PC-9 (cell line): Measurements from ENCODE around the gene GABRE. TPM values are rescaled to one million over a fixed set of nuclear protein-coding genes. Genes with fewer than 3 reads are reported as not detected.

Experiments
- BruUV-seq: library from RNA; stranded (reverse); fragments of 400-500 nt; replicated peaks from 2 replicates; lab custom pipeline; 2021; lab: Mats Ljungman, UMichigan
- CTCF ChIA-PET: fragments of 300-600 bp; sonication (Branson Sonifier 250); formaldehyde crosslinking; loops from one replicate; lab custom pipeline; 2022; ENCODE audit warnings: antibody characterized with exemption; lab: Charles Lee
- POLR2A ChIA-PET: fragments of 300-600 bp; sonication (Branson Sonifier 250); formaldehyde crosslinking; loops from one replicate; lab custom pipeline; 2022; ENCODE audit warnings: antibody characterized with exemption; ENCODE audit not compliant: unreplicated experiment; lab: Charles Lee
- DNase-seq, 2 experiments: peaks; one replicate each; pipeline versions ENCODE4 v3.0.0 to v3.0.0-alpha.2; 2015 to 2022; ENCODE audit warnings: mixed read lengths in 1 of 2
- H2AFZ ChIP-seq: fragments of 200-600 bp; sonication (generic); 2 replicates; pipeline ENCODE4 v1.8.1; 2017; ENCODE audit warnings: antibody characterized with exemption
- H3F3A ChIP-seq: fragments of 200-600 bp; sonication (generic); 2 replicates; pipeline ENCODE4 v1.8.1; 2017; ENCODE audit warnings: antibody characterized with exemption, mild to moderate bottlenecking, low read depth; ENCODE audit not compliant: insufficient read depth
- H3K27ac ChIP-seq: fragments of 200-600 bp; sonication (generic); 2 replicates; pipeline ENCODE4 v1.6.1; 2016; ENCODE audit warnings: mixed run types
- H3K27me3 ChIP-seq: fragments of 200-600 bp; sonication (generic); 2 replicates; pipeline ENCODE4 v1.6.1; 2016; ENCODE audit warnings: low read depth, mixed run types; ENCODE audit not compliant: insufficient read depth
- H3K36me3 ChIP-seq: fragments of 200-600 bp; sonication (generic); 2 replicates; pipeline ENCODE4 v1.6.1; 2016; ENCODE audit warnings: low read depth, mixed run types
- H3K4me1 ChIP-seq: fragments of 200-600 bp; sonication (generic); replicated peaks from 2 replicates; pipeline ENCODE4 v1.6.1; 2016; ENCODE audit warnings: mixed run types; ENCODE audit not compliant: insufficient read depth
- H3K4me2 ChIP-seq: fragments of 200-600 bp; sonication (generic); 2 replicates; pipeline ENCODE4 v1.6.1; 2017; ENCODE audit warnings: mixed run types
- H3K4me3 ChIP-seq: fragments of 200-600 bp; sonication (generic); 2 replicates; pipeline ENCODE4 v1.6.1; 2016; ENCODE audit warnings: mixed run types
- H3K79me2 ChIP-seq: fragments of 200-600 bp; sonication (generic); 2 replicates; pipeline ENCODE4 v1.6.1; 2017; ENCODE audit warnings: low read depth, mixed run types
- H3K9me2 ChIP-seq: fragments of 200-600 bp; sonication (generic); 2 replicates; pipeline ENCODE4 v1.8.1; 2017; ENCODE audit warnings: mild to moderate bottlenecking; ENCODE audit not compliant: insufficient read depth
- H3K9me3 ChIP-seq: fragments of 200-600 bp; sonication (generic); 2 replicates; pipeline ENCODE4 v1.8.1; 2016; ENCODE audit warnings: low read depth; ENCODE audit not compliant: insufficient read depth
- H4K20me1 ChIP-seq: fragments of 200-600 bp; sonication (generic); 2 replicates; pipeline ENCODE4 v1.8.1; 2017; ENCODE audit not compliant: insufficient read depth
- CTCF ChIP-seq: fragments of 200-600 bp; sonication (generic); conservative IDR thresholded peaks from 2 replicates; pipeline ENCODE4 v1.6.1; 2017; ENCODE audit warnings: mixed run types, antibody characterized with exemption, mild to moderate bottlenecking, moderate library complexity
- EZH2 ChIP-seq: fragments of 200-600 bp; sonication (generic); IDR thresholded peaks from 2 replicates; pipeline ENCODE4 v1.8.0; 2017; ENCODE audit warnings: antibody characterized with exemption, low read depth
- intact Hi-C: fragments of 100-400 bp; cut with micrococcal nuclease; formaldehyde crosslinking; loops from one replicate; pipeline ENCODE4 v1.10.0; 2022; ENCODE audit not compliant: unreplicated experiment
- total RNA-seq: library from RNA; stranded (reverse); gene quantifications from 2 replicates; pipeline ENCODE4 v1.2.3, GENCODE V29; 2021

The GABRE gene
- total RNA-seq, 1 experiment from 2014 or later, result 24.5 TPM

- no peak overlapping the region for H3K4me3 ChIP-seq
- BruUV-seq, result no TSS peak
- POLR2A ChIA-PET, result no interaction called here
- H3K4me2 ChIP-seq, result peak overlapping the region; percentile 48
- intact Hi-C loops, result no loop called here
- H3K27me3 ChIP-seq, result no peaks in the 10 kb centered on the region
- peak in 1 of 2 experiments; percentile 34 for DNase-seq
- peak overlapping the region; percentile 92 for H3K27ac ChIP-seq
- TF ChIP-seq EZH2, result no peak
- TF ChIP-seq CTCF, result no peak
- 0 out of 2 replicates have a peak, but pooled peaks cover 9% of the 10 kb centered on the region for H3K9me3 ChIP-seq
- H3K36me3 ChIP-seq, result no peaks in the 10 kb centered on the region
- H3F3A ChIP-seq, result peaks cover 19% of the 10 kb centered on the region
- H3K9me2 ChIP-seq, result no peaks in the 10 kb centered on the region
- peaks cover 69% of the 10 kb centered on the region for H3K4me1 ChIP-seq
- CTCF ChIA-PET, result no interaction called here
- H4K20me1 ChIP-seq, result no peaks in the 10 kb centered on the region
- no peak overlapping the region for H2AFZ ChIP-seq
- H3K79me2 ChIP-seq, result no peaks in the 10 kb centered on the region
These were observed 8.7 kb upstream of the GABRE start for GRCh38 chrX:151983186-151983585.

GRCh38 chrX:151982222-151982621, 7.7 kb upstream of the GABRE start:
- peak overlapping the region; percentile 11; the same call in 1 of the 2 replicates for H3K4me2 ChIP-seq
- no peaks in the 10 kb centered on the region for H3K27me3 ChIP-seq
- no peak for TF ChIP-seq EZH2
- no peak for TF ChIP-seq CTCF
- H3K9me2 ChIP-seq, result no peaks in the 10 kb centered on the region
- CTCF ChIA-PET, result no interaction called here
- POLR2A ChIA-PET, result no interaction called here
- peak in 1 of 2 experiments; percentile 71 for DNase-seq
- no peak overlapping the region for H3K4me3 ChIP-seq
- no TSS peak for BruUV-seq
- no peaks in the 10 kb centered on the region for H3K79me2 ChIP-seq
- peaks cover 72% of the 10 kb centered on the region for H3K4me1 ChIP-seq
- intact Hi-C loops, result no loop called here
- no peaks in the 10 kb centered on the region for H4K20me1 ChIP-seq
- H2AFZ ChIP-seq, result 0 out of 2 replicates have a peak overlapping the region, but pooled peaks have one; percentile 24
- peaks cover 19% of the 10 kb centered on the region for H3F3A ChIP-seq
- no peaks in the 10 kb centered on the region for H3K36me3 ChIP-seq
- H3K9me3 ChIP-seq, result 0 out of 2 replicates have a peak, but pooled peaks cover 9% of the 10 kb centered on the region
- peak overlapping the region; percentile 33 for H3K27ac ChIP-seq

- Histone ChIP-seq H4K20me1 (no peaks in the 10 kb centered on the region), H3K4me2 (peak overlapping the region; percentile 8; the same call in 1 of the 2 replicates), H3K27me3 (no peaks in the 10 kb centered on the region), H3K4me1 (peaks cover 72% of the 10 kb centered on the region), H3K36me3 (no peaks in the 10 kb centered on the region), H3K9me2 (no peaks in the 10 kb centered on the region), H3K9me3 (0 out of 2 replicates have a peak, but pooled peaks cover 9% of the 10 kb centered on the region), H2AFZ (no peak overlapping the region), H3F3A (peaks cover 19% of the 10 kb centered on the region), H3K79me2 (no peaks in the 10 kb centered on the region), H3K27ac (0 out of 2 replicates have a peak overlapping the region, but pooled peaks have one; percentile 2), H3K4me3 (no peak overlapping the region)
- intact Hi-C loops, result no loop called here
- ChIA-PET POLR2A (no interaction called here), CTCF (no interaction called here)
- no TSS peak for BruUV-seq
- TF ChIP-seq EZH2, result no peak
- TF ChIP-seq CTCF, result no peak
- DNase-seq, result peak in 1 of 2 experiments; percentile 58
These were observed 6.7 kb upstream of the GABRE start for GRCh38 chrX:151981129-151981528.
